CD8-positive, alpha-beta memory T cell (primary cell): ENCODE data around the gene NT5C. TPM values are rescaled to one million over a fixed set of nuclear protein-coding genes. Genes with fewer than 3 reads are reported as not detected.
A peak's percentile ranks its signal among the peaks of the same experiment; 100 is the strongest.

Experiments
- CTCF ChIA-PET: fragments of 350-600 bp; sonication (Branson Sonifier 250); formaldehyde crosslinking; loops from one replicate; lab custom pipeline; 2021; ENCODE audit warnings: antibody characterized with exemption; lab: Charles Lee
- POLR2A ChIA-PET: fragments of 350-600 bp; sonication (Branson Sonifier 250); formaldehyde crosslinking; loops from one replicate; lab custom pipeline; 2021; ENCODE audit warnings: antibody characterized with exemption; lab: Charles Lee
- DNase-seq, 5 donors: peaks; one replicate each; pipeline versions ENCODE4 v3.0.0 to v3.0.0-alpha.2; 2020 to 2022; ENCODE audit warnings: mixed read lengths in 1 of 5
- H3K27ac ChIP-seq: one replicate; pipeline ENCODE4 v1.7.0; 2013; ENCODE audit warnings: low read depth, mild to moderate bottlenecking, low read length, moderate library complexity
- H3K27me3 ChIP-seq: 2 replicates; pipeline ENCODE4 v1.7.0; 2013; ENCODE audit warnings: low read length, mild to moderate bottlenecking; ENCODE audit not compliant: insufficient read depth, poor library complexity, severe bottlenecking
- H3K36me3 ChIP-seq: 2 replicates; pipeline ENCODE4 v1.7.0; 2013; ENCODE audit warnings: mild to moderate bottlenecking, low read length, moderate library complexity; ENCODE audit not compliant: insufficient read depth
- H3K4me1 ChIP-seq: 2 replicates; pipeline ENCODE4 v1.7.0; 2013; ENCODE audit warnings: mild to moderate bottlenecking, low read length, moderate library complexity; ENCODE audit not compliant: insufficient read depth
- H3K4me3 ChIP-seq: 2 replicates; pipeline ENCODE4 v1.7.0; 2013; ENCODE audit warnings: mild to moderate bottlenecking, low read length
- H3K9me3 ChIP-seq: 2 replicates; pipeline ENCODE4 v1.7.0; 2013; ENCODE audit warnings: mild to moderate bottlenecking, low read length
- H3K27ac Mint-ChIP-seq, 8 donors: one replicate each; pipeline ENCODE4 v1.8.0; 2020 to 2021; ENCODE audit warnings: mixed read lengths in 8 of 8, mild to moderate bottlenecking in 6 of 8, inconsistent platforms in 3 of 8, moderate library complexity in 3 of 8
- H3K27me3 Mint-ChIP-seq, 2 donors: one replicate each; pipeline ENCODE4 v1.8.0; 2020 to 2021; ENCODE audit warnings: mixed read lengths in 2 of 2, mild to moderate bottlenecking in 1 of 2, moderate library complexity in 1 of 2
- H3K36me3 Mint-ChIP-seq, 3 donors: one replicate each; pipeline ENCODE4 v1.8.0; 2020 to 2021; ENCODE audit warnings: mixed read lengths in 3 of 3, inconsistent platforms in 1 of 3, mild to moderate bottlenecking in 1 of 3
- H3K4me1 Mint-ChIP-seq, 3 donors: one replicate each; pipeline ENCODE4 v1.8.0; 2020 to 2021; ENCODE audit warnings: mixed read lengths in 3 of 3, inconsistent platforms in 1 of 3, mild to moderate bottlenecking in 1 of 3
- H3K4me3 Mint-ChIP-seq, 7 donors: one replicate each; pipeline ENCODE4 v1.8.0; 2020 to 2021; ENCODE audit warnings: mixed read lengths in 7 of 7, mild to moderate bottlenecking in 6 of 7, moderate library complexity in 4 of 7, inconsistent platforms in 2 of 7
- H3K9me3 Mint-ChIP-seq, 5 donors: one replicate each; pipeline ENCODE4 v1.8.0; 2020 to 2022; ENCODE audit warnings: mixed read lengths in 5 of 5, mild to moderate bottlenecking in 3 of 5, moderate library complexity in 2 of 5, inconsistent platforms in 1 of 5
- polyA plus RNA-seq: library from polyadenylated mRNA; unstranded; fragments of 300-500 nt; fragmentation: Illumina TruSeq; gene quantifications from one replicate; pipeline ENCODE4 v1.2.3, GENCODE V29; 2021
- total RNA-seq, 2 experiments: library from RNA; stranded (reverse); gene quantifications; one replicate each; pipeline ENCODE4 v1.2.3, GENCODE V29; 2021

NT5C gene
- total and polyA plus RNA-seq, 3 experiments from 2014 or later: 42.3 to 84.8 (median 75.7) TPM

GRCh38 chr17:75126954-75127353 lies 4.6 kb downstream of the NT5C start:
- peak overlapping the region in 1 of 8 donors; percentile 54 for H3K27ac Mint-ChIP-seq
- H3K4me1 Mint-ChIP-seq: peaks cover 29 to 35% (median 31%) of the 10 kb centered on the region in 3 donors
- H3K4me3 ChIP-seq: no peak overlapping the region
- H3K9me3 ChIP-seq: no peaks in the 10 kb centered on the region
- H3K36me3 Mint-ChIP-seq: peaks cover 0 to 23% (median 2%) of the 10 kb centered on the region in 3 donors
- H3K9me3 Mint-ChIP-seq: no peaks in the 10 kb centered on the region
- peaks cover 35% of the 10 kb centered on the region for H3K4me1 ChIP-seq
- no peaks in the 10 kb centered on the region for H3K27me3 ChIP-seq
- POLR2A ChIA-PET: interaction anchor here (0.6 kb wide), 1 partner anchor 93 kb away, joined by 6 read pairs; no protein-coding TSS in a partner anchor
- CTCF ChIA-PET: interaction anchor here (12.6 kb wide), 1 partner anchor 12 kb away, joined by 151 read pairs; the partner anchor contains the start of gene ARMC7
- H3K36me3 ChIP-seq: peaks cover 8% of the 10 kb centered on the region
- no peaks in the 10 kb centered on the region for H3K27me3 Mint-ChIP-seq
- H3K27ac ChIP-seq: no peak overlapping the region
- H3K4me3 Mint-ChIP-seq: no peak overlapping the region
- DNase-seq: no peak

- H3K27me3 Mint-ChIP-seq: no peaks in the 10 kb centered on the region
- H3K27ac Mint-ChIP-seq: peak overlapping the region in 6 of 8 donors; percentile 57 to 94 (median 72)
- H3K4me1 Mint-ChIP-seq: peaks cover 31 to 38% (median 33%) of the 10 kb centered on the region in 3 donors
- Histone ChIP-seq H3K9me3 (no peaks in the 10 kb centered on the region), H3K4me3 (no peak overlapping the region), H3K27me3 (no peaks in the 10 kb centered on the region), H3K4me1 (peaks cover 35% of the 10 kb centered on the region), H3K27ac (no peak overlapping the region), H3K36me3 (peaks cover 9% of the 10 kb centered on the region)
- ChIA-PET CTCF (interaction anchor here (1.5 to 12.6 kb wide), 2 partner anchors 11 to 35 kb away, joined by 3 to 151 read pairs; partner anchors contain the start of gene ARMC7), POLR2A (interaction anchor here (0.5 kb wide), 1 partner anchor 56 kb away, joined by 3 read pairs; no protein-coding TSS in a partner anchor)
- H3K36me3 Mint-ChIP-seq: peaks cover under 1 to 27% (median 3%) of the 10 kb centered on the region in 3 donors
- no peaks in the 10 kb centered on the region for H3K9me3 Mint-ChIP-seq
- H3K4me3 Mint-ChIP-seq: no peak overlapping the region
- DNase-seq: no peak
Observed at GRCh38 chr17:75125984-75126383, 5.6 kb downstream of the NT5C start.

GRCh38 chr17:75124819-75125162 lies 6.8 kb downstream of the NT5C start:
- Mint-ChIP-seq H3K4me3 (no peak overlapping the region), H3K27me3 (no peaks in the 10 kb centered on the region), H3K36me3 (peaks cover 3 to 30% (median 5%) of the 10 kb centered on the region in 3 donors), H3K27ac (peak overlapping the region in 3 of 8 donors; percentile 12 to 59 (median 14)), H3K9me3 (no peaks in the 10 kb centered on the region), H3K4me1 (peaks cover 26 to 34% (median 28%) of the 10 kb centered on the region in 3 donors)
- Histone ChIP-seq H3K27ac (peak overlapping the region; percentile 64), H3K27me3 (no peaks in the 10 kb centered on the region), H3K36me3 (peaks cover 7% of the 10 kb centered on the region), H3K9me3 (no peaks in the 10 kb centered on the region), H3K4me1 (peaks cover 25% of the 10 kb centered on the region), H3K4me3 (no peak overlapping the region)
- CTCF ChIA-PET: interaction anchor here (0.8 to 12.6 kb wide), 4 partner anchors 10 to 77 kb away, joined by 3 to 151 read pairs (median 5); partner anchors contain the start of gene ARMC7
- POLR2A ChIA-PET: interaction anchor here (1.5 to 1.6 kb wide), 2 partner anchors 10 to 15 kb away, joined by 5 to 6 read pairs; partner anchors contain the start of gene ARMC7
- no peak for DNase-seq

GRCh38 chr17:75124041-75124818 lies 7.3 kb downstream of the NT5C start:
- no peak overlapping the region for H3K4me3 Mint-ChIP-seq
- CTCF ChIA-PET: interaction anchor here (0.8 to 12.6 kb wide), 7 partner anchors 10 to 162 kb away, joined by 3 to 151 read pairs (median 4); partner anchors contain the start of gene ARMC7
- H3K36me3 Mint-ChIP-seq: peaks cover 3 to 25% (median 5%) of the 10 kb centered on the region in 3 donors
- POLR2A ChIA-PET: interaction anchor here (0.7 to 1.6 kb wide), 3 partner anchors 9 to 14 kb away, joined by 3 to 6 read pairs (median 5); partner anchors contain the start of gene ARMC7
- peak in 2 of 5 donors; percentile 8 to 59 for DNase-seq
- Histone ChIP-seq H3K9me3 (no peaks in the 10 kb centered on the region), H3K27ac (peak overlapping the region; percentile 64), H3K36me3 (peaks cover 4% of the 10 kb centered on the region), H3K27me3 (no peaks in the 10 kb centered on the region), H3K4me1 (peaks cover 25% of the 10 kb centered on the region), H3K4me3 (no peak overlapping the region)
- H3K9me3 Mint-ChIP-seq: no peaks in the 10 kb centered on the region
- H3K27ac Mint-ChIP-seq: peak overlapping the region in 5 of 8 donors; percentile 11 to 90 (median 39)
- H3K27me3 Mint-ChIP-seq: no peaks in the 10 kb centered on the region
- peaks cover 23 to 30% (median 28%) of the 10 kb centered on the region in 3 donors for H3K4me1 Mint-ChIP-seq

GRCh38 chr17:75118307-75118706 lies 13.2 kb downstream of the NT5C start:
- H3K9me3 ChIP-seq: no peaks in the 10 kb centered on the region
- no peak for DNase-seq
- peaks cover 12% of the 10 kb centered on the region for H3K4me1 ChIP-seq
- Mint-ChIP-seq H3K27me3 (no peaks in the 10 kb centered on the region), H3K9me3 (no peaks in the 10 kb centered on the region), H3K4me3 (peak overlapping the region in 1 of 7 donors; percentile 40), H3K36me3 (peaks cover 3 to 35% (median 7%) of the 10 kb centered on the region in 3 donors), H3K4me1 (peaks cover 20 to 37% (median 21%) of the 10 kb centered on the region in 3 donors), H3K27ac (peak overlapping the region in 2 of 8 donors; percentile 62 to 87)
- H3K27ac ChIP-seq: no peak overlapping the region
- POLR2A ChIA-PET: no interaction called here
- H3K4me3 ChIP-seq: no peak overlapping the region
- CTCF ChIA-PET: interaction anchor here (9.9 to 10.7 kb wide), 3 partner anchors 8 to 85 kb away, joined by 151 to 194 read pairs (median 174); partner anchors contain the start of genes NT5C and NUP85
- H3K27me3 ChIP-seq: no peaks in the 10 kb centered on the region
- H3K36me3 ChIP-seq: peaks cover 4% of the 10 kb centered on the region

GRCh38 chr17:75116737-75117136 lies 14.8 kb downstream of the NT5C start:
- no peaks in the 10 kb centered on the region for H3K9me3 Mint-ChIP-seq
- peaks cover 3 to 39% (median 11%) of the 10 kb centered on the region in 3 donors for H3K36me3 Mint-ChIP-seq
- Histone ChIP-seq H3K9me3 (no peaks in the 10 kb centered on the region), H3K27me3 (no peaks in the 10 kb centered on the region), H3K27ac (no peak overlapping the region), H3K4me1 (peaks cover 12% of the 10 kb centered on the region), H3K4me3 (no peak overlapping the region), H3K36me3 (peaks cover 4% of the 10 kb centered on the region)
- no peak for DNase-seq
- H3K4me1 Mint-ChIP-seq: peaks cover 26 to 41% (median 27%) of the 10 kb centered on the region in 3 donors
- peak overlapping the region in 1 of 8 donors; percentile 81 for H3K27ac Mint-ChIP-seq
- H3K27me3 Mint-ChIP-seq: no peaks in the 10 kb centered on the region
- POLR2A ChIA-PET: no interaction called here
- CTCF ChIA-PET: interaction anchor here (0.7 to 10.7 kb wide), 5 partner anchors 10 to 104 kb away, joined by 3 to 194 read pairs (median 151); partner anchors contain the start of genes NT5C and NUP85
- H3K4me3 Mint-ChIP-seq: no peak overlapping the region

- no peaks in the 10 kb centered on the region for H3K36me3 ChIP-seq
- H3K27ac ChIP-seq: no peak overlapping the region
- H3K27me3 ChIP-seq: no peaks in the 10 kb centered on the region
- peak overlapping the region in 2 of 8 donors; percentile 17 to 47 for H3K27ac Mint-ChIP-seq
- peaks cover 27 to 51% (median 28%) of the 10 kb centered on the region in 3 donors for H3K4me1 Mint-ChIP-seq
- peaks cover 17% of the 10 kb centered on the region for H3K4me1 ChIP-seq
- POLR2A ChIA-PET: interaction anchor here (0.5 to 1.8 kb wide), 2 partner anchors 9 to 88 kb away, joined by 5 to 6 read pairs; no protein-coding TSS in a partner anchor
- peaks cover 0 to 33% (median 8%) of the 10 kb centered on the region in 3 donors for H3K36me3 Mint-ChIP-seq
- CTCF ChIA-PET: interaction anchor here (1.0 to 10.7 kb wide), 13 partner anchors 11 to 308 kb away, joined by 3 to 194 read pairs (median 9); partner anchors contain the start of genes GGA3, MRPS7, NT5C and NUP85
- DNase-seq: no peak
- no peak overlapping the region for H3K4me3 ChIP-seq
- H3K9me3 Mint-ChIP-seq: no peaks in the 10 kb centered on the region
- no peaks in the 10 kb centered on the region for H3K9me3 ChIP-seq
- no peaks in the 10 kb centered on the region for H3K27me3 Mint-ChIP-seq
- H3K4me3 Mint-ChIP-seq: peak overlapping the region in 2 of 7 donors; percentile 36 to 84
Observed at GRCh38 chr17:75115555-75115954, 16.0 kb downstream of the NT5C start.
